Measurements from ENCODE around the gene CTSZ.

GRCh38 chr20:59023616-59024015 lies 16.6 kb upstream of the CTSZ start:
- TF ChIP-seq CTCF (IDR thresholded peaks at IDR 0.05): no peak
- TF ChIP-seq TP53 (CRISPR knock-in tag; IDR thresholded peaks at IDR 0.05): no peak
- TF ChIP-seq, protein P1, sequence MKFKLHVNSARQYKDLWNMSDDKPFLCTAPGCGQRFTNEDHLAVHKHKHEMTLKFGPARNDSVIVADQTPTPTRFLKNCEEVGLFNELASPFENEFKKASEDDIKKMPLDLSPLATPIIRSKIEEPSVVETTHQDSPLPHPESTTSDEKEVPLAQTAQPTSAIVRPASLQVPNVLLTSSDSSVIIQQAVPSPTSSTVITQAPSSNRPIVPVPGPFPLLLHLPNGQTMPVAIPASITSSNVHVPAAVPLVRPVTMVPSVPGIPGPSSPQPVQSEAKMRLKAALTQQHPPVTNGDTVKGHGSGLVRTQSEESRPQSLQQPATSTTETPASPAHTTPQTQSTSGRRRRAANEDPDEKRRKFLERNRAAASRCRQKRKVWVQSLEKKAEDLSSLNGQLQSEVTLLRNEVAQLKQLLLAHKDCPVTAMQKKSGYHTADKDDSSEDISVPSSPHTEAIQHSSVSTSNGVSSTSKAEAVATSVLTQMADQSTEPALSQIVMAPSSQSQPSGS (CRISPR knock-in tag; IDR thresholded peaks at IDR 0.05; ENCODE audit: borderline replicate concordance, low read depth): no peak
- no peak for TF ChIP-seq ATF1 (CRISPR knock-in tag; IDR thresholded peaks at IDR 0.05)
- no peak for TF ChIP-seq ZNF138 (CRISPR knock-in tag; conservative IDR thresholded peaks at IDR 0.05)
- no peak for TF ChIP-seq NFYB (CRISPR knock-in tag; conservative IDR thresholded peaks at IDR 0.05; ENCODE audit: low read depth)
- TF ChIP-seq MYBL2 (CRISPR knock-in tag; IDR thresholded peaks at IDR 0.05): no peak
- TF ChIP-seq, protein P2, sequence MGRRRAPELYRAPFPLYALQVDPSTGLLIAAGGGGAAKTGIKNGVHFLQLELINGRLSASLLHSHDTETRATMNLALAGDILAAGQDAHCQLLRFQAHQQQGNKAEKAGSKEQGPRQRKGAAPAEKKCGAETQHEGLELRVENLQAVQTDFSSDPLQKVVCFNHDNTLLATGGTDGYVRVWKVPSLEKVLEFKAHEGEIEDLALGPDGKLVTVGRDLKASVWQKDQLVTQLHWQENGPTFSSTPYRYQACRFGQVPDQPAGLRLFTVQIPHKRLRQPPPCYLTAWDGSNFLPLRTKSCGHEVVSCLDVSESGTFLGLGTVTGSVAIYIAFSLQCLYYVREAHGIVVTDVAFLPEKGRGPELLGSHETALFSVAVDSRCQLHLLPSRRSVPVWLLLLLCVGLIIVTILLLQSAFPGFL (CRISPR knock-in tag; IDR thresholded peaks at IDR 0.05; ENCODE audit: borderline replicate concordance): no peak
- no peak for TF ChIP-seq NR3C1 (CRISPR knock-in tag; conservative IDR thresholded peaks at IDR 0.05; ENCODE audit: low read depth)
- no peak for TF ChIP-seq ZNF232 (CRISPR knock-in tag; IDR thresholded peaks at IDR 0.05)
- no peak for TF ChIP-seq FOXK1 (CRISPR knock-in tag; IDR thresholded peaks at IDR 0.05)
